Skeletal muscle tissue (tissue), 4 donors: Measurements from ENCODE around the gene UBE2V1. TPM values are rescaled to one million over a fixed set of nuclear protein-coding genes. Genes with fewer than 3 reads are reported as not detected.
"Not testable (repeated sequence)": the region's sequence is repeated elsewhere in the genome, so short reads cannot be mapped to it uniquely, and the experiment has no call there.

Experiments
- H3K27ac ChIP-seq: one replicate; pipeline ENCODE4 v1.7.0; 2013; ENCODE audit warnings: mild to moderate bottlenecking, low read depth, low read length, inconsistent platforms
- H3K27me3 ChIP-seq, 3 donors: one replicate each; pipeline ENCODE4 v1.7.0; 2013; ENCODE audit warnings: low read length in 3 of 3; ENCODE audit not compliant: control insufficient read depth in 3 of 3, insufficient read depth in 3 of 3
- H3K36me3 ChIP-seq, 3 donors: one replicate each; pipeline ENCODE4 v1.7.0; 2013; ENCODE audit warnings: low read length in 3 of 3; ENCODE audit not compliant: control insufficient read depth in 3 of 3, insufficient read depth in 3 of 3
- H3K4me1 ChIP-seq, 3 donors: one replicate each; pipeline ENCODE4 v1.7.0; 2013; ENCODE audit warnings: low read length in 3 of 3, mild to moderate bottlenecking in 3 of 3; ENCODE audit not compliant: control insufficient read depth in 3 of 3, insufficient read depth in 3 of 3
- H3K4me3 ChIP-seq, 3 donors: one replicate each; pipeline ENCODE4 v1.7.0; 2013; ENCODE audit warnings: low read length in 3 of 3
- H3K9ac ChIP-seq, 3 donors: one replicate each; pipeline ENCODE4 v1.7.0; 2013; ENCODE audit warnings: low read length in 3 of 3, mild to moderate bottlenecking in 3 of 3, moderate library complexity in 2 of 3, low read depth in 1 of 3
- H3K9me3 ChIP-seq, 3 donors: one replicate each; pipeline ENCODE4 v1.7.0; 2013; ENCODE audit warnings: low read length in 3 of 3; ENCODE audit not compliant: control insufficient read depth in 3 of 3
- total RNA-seq: library from RNA; depleted of rRNA; stranded (reverse); fragments of >200 nt; gene quantifications from one replicate; pipeline ENCODE4 v1.2.3, GENCODE V29; 2014
- donor health status: Osteomylitis.

Gene UBE2V1
- total RNA-seq, 1 donor from 2014 or later = 36.5 TPM

GRCh38 chr20:50110141-50111047, 2.6 kb downstream of the UBE2V1 start:
- H3K27ac ChIP-seq = peak overlapping the region; percentile 95
- no peaks in the 10 kb centered on the region for H3K9me3 ChIP-seq
- no peaks in the 10 kb centered on the region for H3K27me3 ChIP-seq
- peaks cover 73 to 78% (median 76%) of the 10 kb centered on the region in 3 donors for H3K4me1 ChIP-seq
- no peaks in the 10 kb centered on the region for H3K36me3 ChIP-seq
- peak overlapping the region; percentile 1 to 91 (median 45) for H3K9ac ChIP-seq
- H3K4me3 ChIP-seq = peak overlapping the region in 2 of 3 donors; percentile 88 to 92

- H3K36me3 ChIP-seq = no peaks in the 10 kb centered on the region
- no peaks in the 10 kb centered on the region for H3K9me3 ChIP-seq
- H3K27ac ChIP-seq = peak overlapping the region; percentile 43
- no peaks in the 10 kb centered on the region for H3K27me3 ChIP-seq
- no peak overlapping the region for H3K4me3 ChIP-seq
- H3K4me1 ChIP-seq = peaks cover 63 to 65% (median 64%) of the 10 kb centered on the region in 3 donors
- H3K9ac ChIP-seq = peak overlapping the region in 2 of 3 donors; percentile 16 to 25
These were observed 4.3 kb downstream of the UBE2V1 start for GRCh38 chr20:50108556-50109235.

GRCh38 chr20:50107796-50108331, 5.1 kb downstream of the UBE2V1 start:
- H3K36me3 ChIP-seq = no peaks in the 10 kb centered on the region
- peaks cover 57 to 62% (median 58%) of the 10 kb centered on the region in 3 donors for H3K4me1 ChIP-seq
- no peaks in the 10 kb centered on the region for H3K27me3 ChIP-seq
- peak overlapping the region; percentile 43 for H3K27ac ChIP-seq
- no peaks in the 10 kb centered on the region for H3K9me3 ChIP-seq
- H3K9ac ChIP-seq = peak overlapping the region in 1 of 3 donors; percentile 25
- H3K4me3 ChIP-seq = peak overlapping the region in 1 of 3 donors; percentile 0

GRCh38 chr20:50107086-50107660, 5.8 kb downstream of the UBE2V1 start:
- Histone ChIP-seq H3K27me3 (no peaks in the 10 kb centered on the region), H3K36me3 (no peaks in the 10 kb centered on the region), H3K4me3 (peak overlapping the region in 1 of 3 donors; percentile 9), H3K9me3 (no peaks in the 10 kb centered on the region), H3K9ac (no peak overlapping the region), H3K4me1 (peaks cover 56 to 64% (median 59%) of the 10 kb centered on the region in 3 donors), H3K27ac (peak overlapping the region; percentile 43)

GRCh38 chr20:50106669-50107068, 6.3 kb downstream of the UBE2V1 start:
- not testable (repeated sequence) for H3K4me3 ChIP-seq, H3K27me3 ChIP-seq, H3K9me3 ChIP-seq, H3K9ac ChIP-seq, H3K36me3 ChIP-seq
- peak overlapping the region; percentile 43 for H3K27ac ChIP-seq
- H3K4me1 ChIP-seq = peaks cover 55 to 63% (median 58%) of the 10 kb centered on the region in 3 donors

GRCh38 chr20:50103464-50104107, 9.4 kb downstream of the UBE2V1 start:
- not testable (repeated sequence) for H3K36me3 ChIP-seq

GRCh38 chr20:50102551-50102950, 10.4 kb downstream of the UBE2V1 start:
- not testable (repeated sequence) for H3K36me3 ChIP-seq
- H3K4me1 ChIP-seq = peaks cover 38 to 51% (median 49%) of the 10 kb centered on the region in 3 donors
- H3K27ac ChIP-seq = peak overlapping the region; percentile 20

More at GRCh38 chr20:50103464-50104107, 9.4 kb downstream of the UBE2V1 start:
- H3K27ac ChIP-seq, H3K9ac ChIP-seq, H3K4me3 ChIP-seq, H3K9me3 ChIP-seq, H3K27me3 ChIP-seq: not testable (repeated sequence)
- peaks cover 41 to 52% (median 50%) of the 10 kb centered on the region in 3 donors for H3K4me1 ChIP-seq

GRCh38 chr20:50101887-50102286, 11.1 kb downstream of the UBE2V1 start:
- Histone ChIP-seq H3K4me3 (no peak overlapping the region), H3K36me3 (no peaks in the 10 kb centered on the region), H3K9me3 (no peaks in the 10 kb centered on the region), H3K27ac (peak overlapping the region; percentile 12), H3K9ac (no peak overlapping the region), H3K27me3 (no peaks in the 10 kb centered on the region), H3K4me1 (peaks cover 35 to 50% (median 48%) of the 10 kb centered on the region in 3 donors)

More at GRCh38 chr20:50102551-50102950, 10.4 kb downstream of the UBE2V1 start:
- not testable (repeated sequence) for H3K4me3 ChIP-seq, H3K9ac ChIP-seq, H3K9me3 ChIP-seq, H3K27me3 ChIP-seq

GRCh38 chr20:50101281-50101680, 11.7 kb downstream of the UBE2V1 start:
- Histone ChIP-seq H3K9ac (peak overlapping the region in 2 of 3 donors; percentile 35 to 58), H3K27ac (peak overlapping the region; percentile 59), H3K4me1 (peaks cover 33 to 47% (median 42%) of the 10 kb centered on the region in 3 donors), H3K27me3 (no peaks in the 10 kb centered on the region), H3K36me3 (peaks cover 0 to 2% (median 0%) of the 10 kb centered on the region in 3 donors), H3K4me3 (peak overlapping the region in 1 of 3 donors; percentile 20), H3K9me3 (no peaks in the 10 kb centered on the region)
